ENCODE results near the gene DFFA. TPM values are rescaled to one million over a fixed set of nuclear protein-coding genes. Genes with fewer than 3 reads are reported as not detected.
A peak's percentile ranks its signal among the peaks of the same experiment; 100 is the strongest.
"Not testable (repeated sequence)": the region's sequence is repeated elsewhere in the genome, so short reads cannot be mapped to it uniquely, and the experiment has no call there.

Gene DFFA
- total RNA-seq, 3 donors from 2014 or later = 19.7 to 22.8 (median 21.3) TPM

DNA sequence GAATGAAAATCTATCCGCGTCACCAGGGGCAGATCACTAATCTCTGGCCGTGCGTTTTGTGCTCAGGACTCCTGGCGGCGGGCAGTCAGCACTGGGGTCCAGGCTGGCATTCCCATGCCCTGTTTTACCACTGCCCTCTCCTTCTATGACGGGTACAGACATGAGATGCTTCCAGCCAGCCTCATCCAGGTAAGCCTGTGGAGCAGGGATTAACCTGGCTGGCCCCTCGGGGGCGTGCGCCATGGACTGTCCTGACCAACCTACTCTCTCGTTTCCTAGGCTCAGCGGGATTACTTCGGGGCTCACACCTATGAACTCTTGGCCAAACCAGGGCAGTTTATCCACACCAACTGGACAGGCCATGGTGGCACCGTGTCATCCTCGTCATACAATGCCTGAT, 53.0 kb downstream of the DFFA start:
- Histone ChIP-seq H3K9me3 (no peaks in the 10 kb centered on the region), H3K27me3 (no peaks in the 10 kb centered on the region), H3K4me1 (no peaks in the 10 kb centered on the region), H3K36me3 (peaks cover 6% of the 10 kb centered on the region), H3K27ac (no peak overlapping the region), H3K4me3 (no peak overlapping the region)
- intact Hi-C loops (cut with DNase I; ENCODE audit: low total_unique reads) = no loop called here
- TF ChIP-seq POLR2A (IDR thresholded peaks at IDR 0.05) = no peak
- no peak for TF ChIP-seq POLR2AphosphoS5 (IDR thresholded peaks at IDR 0.05)
- TF ChIP-seq, protein P1, sequence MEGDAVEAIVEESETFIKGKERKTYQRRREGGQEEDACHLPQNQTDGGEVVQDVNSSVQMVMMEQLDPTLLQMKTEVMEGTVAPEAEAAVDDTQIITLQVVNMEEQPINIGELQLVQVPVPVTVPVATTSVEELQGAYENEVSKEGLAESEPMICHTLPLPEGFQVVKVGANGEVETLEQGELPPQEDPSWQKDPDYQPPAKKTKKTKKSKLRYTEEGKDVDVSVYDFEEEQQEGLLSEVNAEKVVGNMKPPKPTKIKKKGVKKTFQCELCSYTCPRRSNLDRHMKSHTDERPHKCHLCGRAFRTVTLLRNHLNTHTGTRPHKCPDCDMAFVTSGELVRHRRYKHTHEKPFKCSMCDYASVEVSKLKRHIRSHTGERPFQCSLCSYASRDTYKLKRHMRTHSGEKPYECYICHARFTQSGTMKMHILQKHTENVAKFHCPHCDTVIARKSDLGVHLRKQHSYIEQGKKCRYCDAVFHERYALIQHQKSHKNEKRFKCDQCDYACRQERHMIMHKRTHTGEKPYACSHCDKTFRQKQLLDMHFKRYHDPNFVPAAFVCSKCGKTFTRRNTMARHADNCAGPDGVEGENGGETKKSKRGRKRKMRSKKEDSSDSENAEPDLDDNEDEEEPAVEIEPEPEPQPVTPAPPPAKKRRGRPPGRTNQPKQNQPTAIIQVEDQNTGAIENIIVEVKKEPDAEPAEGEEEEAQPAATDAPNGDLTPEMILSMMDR (IDR thresholded peaks at IDR 0.05) = no peak
- no peak for DNase-seq (ENCODE audit: low spot score in 2 of 2)

DNA sequence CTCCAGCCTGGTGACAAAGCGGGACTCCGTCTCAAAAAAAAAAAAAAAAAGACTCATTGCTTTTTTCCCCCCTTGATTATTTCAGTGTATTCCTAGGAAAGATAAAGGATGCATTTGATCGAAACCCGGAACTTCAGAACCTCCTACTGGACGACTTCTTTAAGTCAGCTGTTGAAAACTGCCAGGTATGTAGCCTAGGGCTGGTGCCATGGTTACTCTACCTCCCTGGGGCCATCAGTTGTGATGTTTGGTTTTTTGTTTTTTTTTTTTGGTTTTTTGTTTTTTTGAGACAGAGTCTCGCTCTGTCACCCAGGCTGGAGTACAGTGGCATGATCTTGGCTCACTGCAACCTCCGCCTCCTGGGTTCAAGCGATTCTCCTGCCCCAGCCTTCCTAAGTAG, 53.6 kb downstream of the DFFA start:
- H3K36me3 ChIP-seq, H3K27me3 ChIP-seq: not testable (repeated sequence)

DNA sequence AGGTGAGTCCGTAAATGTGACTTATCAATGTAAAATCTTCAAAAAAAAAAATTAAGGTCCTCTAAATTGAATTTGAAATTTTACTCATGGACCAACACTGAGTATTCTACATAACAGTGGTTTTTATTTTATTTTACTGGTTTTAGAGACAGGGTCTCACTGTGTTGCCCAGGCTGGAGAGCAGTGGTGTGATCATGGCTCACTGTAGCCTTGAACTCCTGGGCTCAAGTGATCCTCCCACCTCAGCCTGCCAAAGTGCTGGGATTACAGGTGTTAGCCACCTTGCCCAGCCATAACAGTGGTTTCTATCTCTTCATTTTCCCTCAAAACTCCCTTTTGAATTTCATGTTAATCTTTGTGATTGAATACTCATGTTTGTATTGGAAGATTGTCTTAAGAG, 56.4 kb downstream of the DFFA start:
- H3K4me1 ChIP-seq; H3K27me3 ChIP-seq; intact Hi-C loops (cut with DNase I; ENCODE audit: low total_unique reads); DNase-seq (ENCODE audit: low spot score in 2 of 2); H3K9me3 ChIP-seq; H3K4me3 ChIP-seq: not testable (repeated sequence)
- peaks cover 17% of the 10 kb centered on the region for H3K36me3 ChIP-seq
- H3K27ac ChIP-seq = peak overlapping the region in 1 of 2 donors; percentile 64

More for the DNA sequence above, 53.6 kb downstream of the DFFA start:
- H3K9me3 ChIP-seq; DNase-seq (ENCODE audit: low spot score in 2 of 2); intact Hi-C loops (cut with DNase I; ENCODE audit: low total_unique reads); H3K4me3 ChIP-seq; H3K27ac ChIP-seq; H3K4me1 ChIP-seq: not testable (repeated sequence)

DNA sequence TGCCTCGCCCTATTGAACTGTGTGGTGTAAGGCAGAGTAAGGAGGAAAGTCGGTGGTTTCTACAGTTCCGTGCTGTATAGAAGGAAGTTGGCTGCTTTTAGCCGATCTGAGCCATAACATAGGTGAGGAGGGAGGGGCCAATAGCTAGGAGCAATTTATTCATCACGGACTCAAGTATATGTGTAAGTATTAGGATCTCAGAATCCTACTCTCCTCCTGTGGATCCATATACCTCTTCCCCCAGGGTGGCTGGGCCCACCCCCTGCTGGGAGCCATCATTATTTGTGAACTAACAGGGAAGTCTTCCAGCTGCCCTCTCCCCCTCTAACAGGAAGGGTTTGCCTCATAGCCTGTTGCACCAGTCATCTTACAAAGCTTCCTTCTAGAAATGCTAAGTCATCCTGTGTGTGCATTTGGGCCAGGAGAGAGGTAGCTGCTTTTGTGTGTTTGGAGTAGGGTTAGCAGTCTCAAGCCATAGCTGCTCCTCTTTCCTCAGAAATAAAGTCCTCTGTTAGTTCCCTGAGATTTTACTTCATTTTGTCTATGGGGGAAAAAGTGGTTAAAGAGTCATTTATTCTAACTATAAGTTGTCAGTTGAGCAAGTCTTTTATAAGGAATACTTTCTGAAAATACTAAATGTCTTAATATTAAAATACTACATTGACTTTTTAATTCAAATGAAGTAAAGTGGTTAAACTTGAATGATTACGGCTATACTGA, 57.0 kb downstream of the DFFA start:
- no peak for DNase-seq (ENCODE audit: low spot score in 2 of 2)
- intact Hi-C loops (cut with DNase I; ENCODE audit: low total_unique reads) = no loop called here
- H3K27me3 ChIP-seq = no peaks in the 10 kb centered on the region
- H3K36me3 ChIP-seq = peaks cover 17% of the 10 kb centered on the region
- no peak overlapping the region for H3K4me3 ChIP-seq
- TF ChIP-seq POLR2A (IDR thresholded peaks at IDR 0.05) = no peak
- TF ChIP-seq POLR2AphosphoS5 (IDR thresholded peaks at IDR 0.05) = no peak
- TF ChIP-seq, protein P1 (IDR thresholded peaks at IDR 0.05) = no peak
- peak overlapping the region; percentile 48 to 64 for H3K27ac ChIP-seq
- H3K9me3 ChIP-seq = no peaks in the 10 kb centered on the region
- H3K4me1 ChIP-seq = no peaks in the 10 kb centered on the region

DNA sequence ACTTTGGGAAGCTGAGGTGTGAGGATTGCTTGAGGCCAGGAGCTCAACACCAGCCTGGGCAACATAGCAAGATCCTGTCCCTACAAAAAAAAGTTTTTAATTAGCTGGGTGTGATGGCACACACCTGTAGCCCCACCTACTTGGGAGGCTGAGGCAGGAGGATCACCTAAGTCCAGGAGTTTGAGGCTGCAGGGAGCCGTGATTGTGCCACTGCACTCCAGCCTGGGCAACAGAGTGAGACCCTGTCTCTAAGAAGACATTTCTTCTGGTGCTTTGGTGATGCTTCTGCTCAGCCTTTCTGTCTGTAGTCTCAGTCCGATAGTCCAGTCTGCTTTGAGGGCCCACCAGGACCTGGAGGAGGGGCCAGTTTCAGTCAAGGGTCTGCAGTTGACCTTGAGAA, 65.1 kb downstream of the DFFA start:
- TF ChIP-seq, protein P1 (IDR thresholded peaks at IDR 0.05) = no peak
- peaks cover 9% of the 10 kb centered on the region for H3K36me3 ChIP-seq
- H3K4me1 ChIP-seq = no peaks in the 10 kb centered on the region
- H3K9me3 ChIP-seq = no peaks in the 10 kb centered on the region
- no peak overlapping the region for H3K27ac ChIP-seq
- DNase-seq (ENCODE audit: low spot score in 2 of 2) = no peak
- H3K27me3 ChIP-seq = no peaks in the 10 kb centered on the region
- H3K4me3 ChIP-seq = no peak overlapping the region
- intact Hi-C loops (cut with DNase I; ENCODE audit: low total_unique reads) = no loop called here

Other genes with a start within 250 kb of the DFFA start
- gene PGD, start 73.5 kb downstream of the DFFA start, total RNA-seq = 100 to 1,000 TPM in 2 of 3 donors, 10 to 100 TPM in 1; 85.6 to 211 (median 101) TPM
- 1 to 10 TPM; 5.9 to 8.8 (median 5.9) TPM for gene CENPS, start 42.1 kb downstream of the DFFA start, total RNA-seq
- under 1 TPM in 2 of 3 donors, not detected in 1; 0.29 to 0.64 TPM for gene CORT, start 22.5 kb downstream of the DFFA start, total RNA-seq
- 10 to 100 TPM; 12.5 to 16.1 (median 14.8) TPM for gene PEX14, start 2.4 kb upstream of the DFFA start, total RNA-seq

All from breast epithelium (tissue), 4 donors.